Large intestine (tissue), 3 donors: ENCODE results near the gene NCLN. TPM values are rescaled to one million over a fixed set of nuclear protein-coding genes. Genes with fewer than 3 reads are reported as not detected.
A peak's percentile ranks its signal among the peaks of the same experiment; 100 is the strongest.
"Not testable (repeated sequence)": the region's sequence is repeated elsewhere in the genome, so short reads cannot be mapped to it uniquely, and the experiment has no call there.

Experiments
- DNase-seq, 2 donors: peaks; one replicate each; pipeline versions ENCODE4 v3.0.0 to v3.0.0-alpha.2; 2013
- H3K27ac ChIP-seq: one replicate; pipeline ENCODE4 v1.5.1; 2013; ENCODE audit warnings: low read length
- H3K27me3 ChIP-seq: 2 replicates; pipeline ENCODE4 v1.6.1; 2013; ENCODE audit warnings: low read length; ENCODE audit not compliant: control insufficient read depth, insufficient read depth
- H3K36me3 ChIP-seq: 2 replicates; pipeline ENCODE4 v1.6.1; 2013; ENCODE audit warnings: low read length; ENCODE audit not compliant: control insufficient read depth, insufficient read depth
- H3K4me1 ChIP-seq: one replicate; pipeline ENCODE4 v1.6.1; 2013; ENCODE audit warnings: low read length; ENCODE audit not compliant: control insufficient read depth, insufficient read depth
- H3K4me3 ChIP-seq: one replicate; pipeline ENCODE4 v1.5.1; 2013; ENCODE audit warnings: low read length
- H3K9me3 ChIP-seq: one replicate; pipeline ENCODE4 v1.6.1; 2013; ENCODE audit warnings: mild to moderate bottlenecking, low read depth, low read length, moderate library complexity; ENCODE audit not compliant: control insufficient read depth
- WGBS: methylation state at CpG from one replicate; pipeline ENCODE4 v1.1.5; 2013; ENCODE audit warnings: low lambda C conversion rate; ENCODE audit not compliant: insufficient coverage; 5-methylcytosine and 5-hydroxymethylcytosine counted together
- polyA plus RNA-seq: library from polyadenylated mRNA; unstranded; fragments of 120-200 nt; gene quantifications from one replicate; pipeline ENCODE4 v1.2.1, GENCODE V29; 2013

NCLN gene
- polyA plus RNA-seq, 1 donor, result 36.3 TPM

- not testable (repeated sequence) for H3K4me3 ChIP-seq
- WGBS, result 83% methylated on average over 1 of the region's 3 CpGs
These were observed 31.3 kb upstream of the NCLN start for GRCh38 chr19:3154447-3154846.

GRCh38 chr19:3154957-3155736, 30.6 kb upstream of the NCLN start:
- no peaks in the 10 kb centered on the region for H3K9me3 ChIP-seq
- no peak overlapping the region for H3K4me3 ChIP-seq
- H3K27me3 ChIP-seq, result peaks cover 6% of the 10 kb centered on the region
- 91% methylated on average over 4 of the region's 21 CpGs for WGBS
- H3K36me3 ChIP-seq, result no peaks in the 10 kb centered on the region
- H3K27ac ChIP-seq, result no peak overlapping the region
- DNase-seq, result peak in 1 of 2 donors; percentile 29
- no peaks in the 10 kb centered on the region for H3K4me1 ChIP-seq

More at GRCh38 chr19:3154447-3154846, 31.3 kb upstream of the NCLN start:
- H3K27ac ChIP-seq, H3K9me3 ChIP-seq, H3K4me1 ChIP-seq, H3K36me3 ChIP-seq, DNase-seq: not testable (repeated sequence)
- peaks cover 11% of the 10 kb centered on the region for H3K27me3 ChIP-seq

- no peaks in the 10 kb centered on the region for H3K36me3 ChIP-seq
- H3K9me3 ChIP-seq, result no peaks in the 10 kb centered on the region
- no peak for DNase-seq
- H3K4me1 ChIP-seq, result no peaks in the 10 kb centered on the region
- H3K27ac ChIP-seq, result no peak overlapping the region
- no CpG with 5 or more reads among the region's 23 CpGs for WGBS
- H3K27me3 ChIP-seq, result no peaks in the 10 kb centered on the region
- no peak overlapping the region for H3K4me3 ChIP-seq
These were observed 28.5 kb upstream of the NCLN start for GRCh38 chr19:3157096-3157845.

- no peaks in the 10 kb centered on the region for H3K36me3 ChIP-seq
- no peak overlapping the region for H3K4me3 ChIP-seq
- WGBS, result no CpG with 5 or more reads among the region's 8 CpGs
- peaks cover 3% of the 10 kb centered on the region for H3K27me3 ChIP-seq
- H3K4me1 ChIP-seq, result no peaks in the 10 kb centered on the region
- H3K9me3 ChIP-seq, result no peaks in the 10 kb centered on the region
- no peak overlapping the region for H3K27ac ChIP-seq
- DNase-seq, result no peak
These were observed 26.2 kb upstream of the NCLN start for GRCh38 chr19:3159565-3159964.

GRCh38 chr19:3160219-3160618, 25.5 kb upstream of the NCLN start:
- Histone ChIP-seq H3K27me3 (peaks cover 3% of the 10 kb centered on the region), H3K4me3 (no peak overlapping the region), H3K4me1 (no peaks in the 10 kb centered on the region), H3K9me3 (no peaks in the 10 kb centered on the region), H3K36me3 (no peaks in the 10 kb centered on the region), H3K27ac (no peak overlapping the region)
- DNase-seq, result no peak
- WGBS, result no CpG with 5 or more reads among the region's 3 CpGs

- no peak for DNase-seq
- no peak overlapping the region for H3K4me3 ChIP-seq
These were observed 24.3 kb upstream of the NCLN start for GRCh38 chr19:3161453-3161852.

GRCh38 chr19:3162418-3163229, 23.1 kb upstream of the NCLN start:
- peaks cover 3% of the 10 kb centered on the region for H3K27me3 ChIP-seq
- no peak overlapping the region for H3K4me3 ChIP-seq
- no peaks in the 10 kb centered on the region for H3K4me1 ChIP-seq
- H3K9me3 ChIP-seq, result no peaks in the 10 kb centered on the region
- DNase-seq, result no peak
- WGBS, result no CpG with 5 or more reads among the region's 38 CpGs
- no peak overlapping the region for H3K27ac ChIP-seq
- no peaks in the 10 kb centered on the region for H3K36me3 ChIP-seq

More at GRCh38 chr19:3161453-3161852, 24.3 kb upstream of the NCLN start:
- no peaks in the 10 kb centered on the region for H3K36me3 ChIP-seq
- no peaks in the 10 kb centered on the region for H3K9me3 ChIP-seq
- no peaks in the 10 kb centered on the region for H3K4me1 ChIP-seq
- H3K27me3 ChIP-seq, result peaks cover 3% of the 10 kb centered on the region
- no CpG with 5 or more reads among the region's 4 CpGs for WGBS
- no peak overlapping the region for H3K27ac ChIP-seq

- Histone ChIP-seq H3K4me3 (no peak overlapping the region), H3K36me3 (no peaks in the 10 kb centered on the region), H3K27me3 (peaks cover 6% of the 10 kb centered on the region), H3K4me1 (no peaks in the 10 kb centered on the region), H3K9me3 (no peaks in the 10 kb centered on the region), H3K27ac (no peak overlapping the region)
- WGBS, result no CpG with 5 or more reads among the region's 27 CpGs
- peak; percentile 30 to 47 for DNase-seq
These were observed 22.4 kb upstream of the NCLN start for GRCh38 chr19:3163230-3163886.

- WGBS, result 63% methylated on average over 2 of the region's 7 CpGs
These were observed 21.8 kb upstream of the NCLN start for GRCh38 chr19:3163943-3164342.

More at GRCh38 chr19:3163943-3164342, 21.8 kb upstream of the NCLN start:
- peaks cover 6% of the 10 kb centered on the region for H3K27me3 ChIP-seq
- H3K9me3 ChIP-seq, result no peaks in the 10 kb centered on the region
- no peak overlapping the region for H3K4me3 ChIP-seq
- no peaks in the 10 kb centered on the region for H3K36me3 ChIP-seq
- no peak for DNase-seq
- no peak overlapping the region for H3K27ac ChIP-seq
- no peaks in the 10 kb centered on the region for H3K4me1 ChIP-seq
